HG03575 (cell line): ENCODE data around the gene MBP.

ENCODE experiments used
- ATAC-seq: cut with Tn5 transposase; IDR thresholded peaks from one replicate; pipeline ENCODE4 v1.9.1; 2021; ENCODE audit not compliant: unreplicated experiment, insufficient number of reproducible peaks, low FRiP score; ENCODE audit errors: extremely low read depth

MBP gene

DNA sequence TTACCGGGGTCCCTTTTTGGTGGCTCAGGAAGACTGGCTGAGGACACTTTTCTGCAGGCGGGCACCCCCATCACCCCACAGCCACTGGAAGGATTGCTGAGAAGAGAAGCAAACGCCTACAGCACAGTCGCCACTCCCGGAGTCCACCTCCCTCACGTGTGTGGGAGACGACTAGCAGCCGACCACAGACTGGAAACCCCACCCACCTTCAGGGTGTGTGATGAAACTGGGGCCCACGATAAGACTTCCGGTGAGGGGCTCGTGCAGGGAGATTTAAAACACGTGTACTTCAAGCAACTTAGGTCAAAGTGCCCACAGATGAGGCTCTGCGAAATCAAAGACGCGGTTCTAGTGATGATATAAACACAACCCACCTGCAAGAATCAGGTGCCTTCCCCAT lies 26.3 kb downstream of the MBP start:
- ATAC-seq: no peak

DNA sequence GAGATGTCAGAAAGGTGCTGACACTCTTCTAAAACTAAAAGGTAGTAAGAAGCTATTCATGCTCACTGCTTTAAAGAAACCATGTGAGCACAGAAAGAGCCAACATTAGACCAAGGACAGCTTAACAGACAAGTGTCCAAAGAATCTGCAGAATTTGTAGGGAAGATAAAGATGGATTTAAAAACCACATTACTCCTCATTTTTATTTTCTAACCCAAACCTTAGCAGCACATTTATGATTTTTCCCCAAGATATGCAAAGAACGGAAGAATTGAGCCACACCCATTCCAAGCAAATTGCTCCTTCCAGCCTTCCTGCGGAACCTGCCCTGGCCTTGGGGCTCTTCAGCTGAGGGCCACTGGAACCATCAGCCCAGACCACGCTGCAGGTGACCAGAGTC lies 26.9 kb downstream of the MBP start:
- ATAC-seq: no peak

DNA sequence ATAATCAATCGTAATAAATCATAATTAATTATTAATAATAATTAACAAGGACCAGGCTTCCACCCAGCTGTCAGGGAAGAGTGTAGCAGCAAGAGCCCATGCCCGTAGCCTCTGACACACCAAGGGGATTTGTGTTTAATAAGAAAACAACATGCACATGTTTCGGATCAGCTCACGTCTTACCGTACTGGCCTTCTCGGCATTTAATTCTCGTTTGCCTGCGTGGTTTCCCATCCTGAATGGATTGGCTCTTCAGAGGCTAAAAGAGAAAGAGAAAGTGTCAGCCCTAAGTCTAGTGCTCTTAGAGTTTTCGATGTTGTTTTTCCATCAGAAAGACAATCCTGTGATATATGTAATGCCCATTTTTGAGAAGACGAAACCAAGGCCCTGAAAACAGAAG lies 27.6 kb downstream of the MBP start:
- no peak for ATAC-seq

DNA sequence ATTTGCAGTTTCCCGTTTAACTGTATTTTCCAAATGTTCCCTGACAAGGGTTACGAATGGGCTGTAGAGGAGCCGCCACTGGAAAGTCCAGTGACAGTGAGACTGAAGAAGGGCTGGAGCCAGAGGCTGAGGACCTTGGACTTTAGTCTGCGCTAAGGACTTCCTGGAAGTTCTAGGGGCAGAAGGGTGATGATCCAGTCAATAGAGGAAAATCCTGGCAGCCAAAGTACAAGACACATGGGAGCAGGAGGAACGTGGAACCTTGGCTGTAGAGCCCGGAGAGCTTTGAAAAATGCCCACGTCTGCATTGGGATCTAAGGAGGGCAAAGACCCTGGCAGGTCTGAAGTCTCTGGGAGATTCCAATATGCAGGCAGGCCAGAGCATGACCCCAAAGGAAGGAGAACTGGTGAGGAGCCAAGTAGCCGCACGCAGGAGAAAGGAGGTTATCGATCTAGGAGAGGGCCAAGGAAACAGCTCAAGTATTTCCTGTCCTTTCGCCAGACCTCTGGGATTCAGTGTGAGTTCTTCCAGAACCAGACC lies 28.5 kb downstream of the MBP start:
- no peak for ATAC-seq

DNA sequence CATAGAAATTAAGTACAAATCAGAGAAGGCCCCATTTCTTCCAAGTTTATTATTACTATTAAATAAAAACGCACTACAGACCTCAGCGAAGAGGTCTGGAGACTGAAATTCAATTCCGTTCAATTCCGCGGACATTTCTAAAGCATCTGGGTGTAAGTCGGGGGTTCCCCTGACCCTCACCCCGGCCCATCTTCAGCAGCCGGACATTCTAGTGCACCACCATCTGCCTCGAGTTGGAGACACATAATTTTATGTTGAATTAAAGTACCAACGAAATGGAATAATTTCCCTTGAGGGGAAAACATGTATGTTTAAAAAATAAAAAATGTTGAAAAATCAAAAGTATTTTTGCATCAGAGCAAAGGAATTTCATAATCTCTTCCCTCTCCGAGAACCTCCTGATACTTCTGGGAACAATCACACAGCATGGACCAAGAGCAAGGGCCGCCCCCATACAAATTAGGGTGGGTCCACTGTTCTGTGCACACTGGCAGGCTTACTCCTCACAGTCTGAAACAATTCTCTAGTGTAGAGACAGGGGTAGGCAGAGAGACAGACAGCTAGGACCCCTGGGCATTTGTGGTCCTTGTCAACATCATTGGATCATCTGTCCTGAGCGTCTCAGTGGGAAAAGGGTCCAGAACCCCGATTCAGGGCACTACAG lies 29.3 kb downstream of the MBP start:
- no peak for ATAC-seq

DNA sequence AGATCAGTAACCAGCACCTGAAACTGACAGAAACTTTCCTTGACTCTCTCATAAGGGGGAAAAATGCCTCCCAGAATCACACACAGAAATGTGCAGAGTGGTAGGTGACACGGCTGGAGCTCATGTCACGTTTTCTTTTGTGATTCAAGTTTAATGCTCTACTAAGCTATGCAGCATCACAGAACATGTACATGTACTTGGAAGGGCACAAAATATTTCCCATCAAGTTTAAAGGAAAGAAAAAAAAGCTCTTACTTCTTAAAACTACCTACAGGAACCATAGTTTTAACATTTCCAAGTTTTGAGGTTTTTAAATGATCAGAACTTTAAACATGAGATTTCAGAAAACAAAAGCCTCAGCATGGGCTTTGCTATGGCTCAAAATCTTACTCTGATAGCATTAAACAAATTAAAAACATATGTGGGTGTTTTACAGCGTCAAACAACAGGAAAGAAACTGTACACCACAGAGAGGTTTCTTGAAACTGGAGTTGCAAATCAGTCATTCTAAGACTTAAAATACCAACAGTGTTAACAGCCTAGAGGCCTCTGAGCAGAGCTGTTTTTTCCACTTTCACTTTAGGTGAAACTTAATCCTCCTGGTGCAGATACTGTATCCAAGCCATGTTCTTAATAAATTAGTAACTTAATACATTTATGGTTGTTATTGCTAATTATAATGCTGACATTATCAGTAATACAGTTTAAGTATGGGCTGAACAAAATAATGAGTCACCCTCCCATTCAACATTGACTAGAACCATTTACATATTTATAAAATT lies 30.1 kb downstream of the MBP start:
- ATAC-seq: peak; percentile 83

DNA sequence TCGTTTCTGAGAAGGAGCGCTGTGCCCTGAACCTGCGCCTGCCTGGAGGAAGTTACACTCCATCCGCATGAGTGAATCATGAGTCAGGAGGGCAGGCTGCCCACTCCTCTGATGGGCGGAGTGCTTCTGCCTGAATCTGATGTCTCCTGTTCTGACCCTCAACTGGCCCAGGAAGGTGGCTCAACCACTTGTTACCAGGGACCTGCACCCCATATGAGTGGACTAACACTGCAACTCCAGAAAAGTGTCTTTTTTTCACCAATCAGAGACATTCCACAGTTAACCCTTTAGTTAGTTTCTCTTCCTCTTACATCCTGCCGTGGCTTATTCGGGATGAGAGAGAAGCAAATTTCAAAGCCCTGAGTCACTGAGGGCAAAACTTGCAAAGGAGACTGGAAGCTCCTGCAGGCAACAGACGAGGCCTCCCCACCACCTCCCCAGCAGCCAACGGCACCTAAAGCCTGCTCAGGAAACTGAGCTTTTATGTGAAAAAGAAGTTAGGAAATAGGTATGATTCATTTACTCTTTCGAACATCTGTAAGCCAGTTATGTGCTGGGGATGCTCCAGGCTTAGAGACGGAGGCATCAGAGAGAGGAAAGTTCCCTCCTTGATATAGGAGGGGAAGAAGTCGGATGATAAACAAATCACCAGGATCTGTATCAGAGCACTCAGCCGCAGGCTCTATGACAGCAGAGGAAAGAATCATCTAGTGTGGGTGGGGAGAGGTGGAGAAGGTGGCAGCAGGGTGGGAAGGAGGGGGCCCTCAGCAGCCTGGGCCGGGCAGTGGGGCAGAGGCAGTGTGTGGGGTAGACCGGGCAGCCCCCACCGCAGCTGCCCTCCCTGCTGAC lies 30.9 kb downstream of the MBP start:
- ATAC-seq: peak; percentile 4

DNA sequence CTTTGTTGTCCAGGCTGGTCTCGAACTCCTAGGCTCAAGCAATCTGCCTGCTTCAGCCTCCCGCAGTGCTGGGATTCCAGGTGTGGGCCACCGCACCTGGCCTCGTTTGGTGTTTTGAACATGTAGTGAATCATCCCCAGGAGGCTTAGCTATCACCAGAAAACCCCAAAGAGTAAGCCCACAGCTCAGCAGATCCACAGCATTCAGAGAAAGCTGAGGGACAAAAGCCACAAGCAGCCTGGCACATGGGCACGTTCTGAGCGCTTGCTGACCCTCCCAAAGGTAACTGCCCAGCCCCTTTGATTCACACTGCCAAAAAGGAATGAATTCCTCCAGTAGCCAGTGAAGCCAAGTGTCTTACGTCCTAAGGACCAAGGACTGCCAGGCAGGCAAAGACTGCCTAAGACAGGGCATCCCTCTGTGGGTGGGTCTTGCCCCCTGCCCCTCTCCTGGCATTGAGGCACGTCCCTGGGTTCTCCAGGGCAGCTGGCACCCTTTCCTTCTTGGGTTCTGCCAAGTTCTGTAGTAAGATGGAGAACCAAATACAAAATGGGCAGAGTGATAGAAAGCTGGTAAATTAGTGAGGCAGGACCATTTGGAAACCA lies 31.7 kb downstream of the MBP start:
- ATAC-seq: no peak

DNA sequence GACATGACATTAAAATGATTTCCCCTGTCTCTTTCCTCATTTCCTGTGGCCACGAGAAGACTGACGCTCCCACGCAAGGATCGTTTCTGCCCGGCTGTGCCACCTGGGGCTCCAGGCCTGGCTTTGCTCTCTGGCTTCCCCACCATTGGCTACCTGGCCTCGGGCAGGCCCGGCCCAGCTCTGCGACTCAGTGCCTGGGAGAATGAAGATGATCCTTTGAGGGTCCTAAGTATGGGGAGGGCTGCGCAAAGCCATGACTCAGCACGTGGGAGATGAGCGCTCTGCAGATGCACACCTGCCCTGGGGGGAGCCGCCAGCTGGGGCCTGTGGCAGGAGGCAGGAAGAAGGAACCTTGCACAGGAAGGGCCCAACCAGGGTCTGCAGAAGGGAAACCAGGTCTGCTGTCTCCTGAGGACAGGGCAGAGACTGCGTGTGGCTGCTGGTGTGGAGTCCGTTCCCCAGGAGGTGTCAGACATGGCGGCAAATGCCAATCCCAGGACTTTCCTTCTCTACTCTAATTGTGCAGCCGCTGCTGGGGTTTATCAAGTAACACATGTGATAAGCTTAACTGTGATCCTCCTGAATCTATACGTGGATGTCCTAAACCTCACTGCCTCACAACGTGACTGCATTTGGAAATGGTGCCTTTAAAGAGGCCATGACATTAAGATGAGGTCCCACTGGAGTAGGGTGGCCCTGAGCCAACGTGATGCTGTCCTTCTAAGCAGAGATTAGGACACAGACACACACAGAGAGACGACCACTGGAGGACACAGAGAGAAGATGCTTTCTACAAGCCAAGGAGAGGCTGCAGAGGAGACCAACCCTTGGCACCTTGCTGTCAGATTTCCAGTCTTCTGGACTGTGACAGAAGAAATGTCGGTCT lies 32.9 kb downstream of the MBP start:
- no peak for ATAC-seq

DNA sequence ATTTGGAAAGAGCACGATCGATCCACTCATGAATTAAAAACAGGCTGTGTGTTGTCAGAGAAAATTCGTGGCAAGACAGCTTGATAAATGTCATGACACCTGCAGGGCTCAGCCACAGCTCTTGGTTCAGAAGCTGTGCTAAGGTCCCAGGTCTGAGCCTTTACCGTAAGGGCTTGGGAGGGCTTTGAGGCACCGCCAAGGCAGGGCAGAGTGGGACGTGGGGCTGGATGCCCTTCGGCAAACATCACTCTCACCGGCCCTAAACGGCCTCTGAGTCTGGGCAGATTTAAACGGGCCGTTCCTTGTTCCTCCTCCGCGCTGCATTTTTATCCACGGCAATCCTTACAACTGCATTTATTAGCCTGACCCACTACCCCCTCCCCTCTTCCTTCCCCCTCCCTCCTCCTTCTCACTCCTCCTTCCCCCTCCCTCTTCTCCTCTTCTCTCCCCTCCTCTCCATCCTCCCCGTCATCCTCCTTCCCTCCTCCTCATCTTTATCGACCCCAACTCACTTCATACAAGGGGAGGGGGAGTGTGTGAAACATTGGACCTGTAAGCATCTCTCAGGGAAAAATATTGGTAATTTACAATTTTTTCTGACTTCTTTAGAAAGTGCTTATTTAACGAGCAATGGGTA lies 33.9 kb downstream of the MBP start:
- ATAC-seq: no peak

DNA sequence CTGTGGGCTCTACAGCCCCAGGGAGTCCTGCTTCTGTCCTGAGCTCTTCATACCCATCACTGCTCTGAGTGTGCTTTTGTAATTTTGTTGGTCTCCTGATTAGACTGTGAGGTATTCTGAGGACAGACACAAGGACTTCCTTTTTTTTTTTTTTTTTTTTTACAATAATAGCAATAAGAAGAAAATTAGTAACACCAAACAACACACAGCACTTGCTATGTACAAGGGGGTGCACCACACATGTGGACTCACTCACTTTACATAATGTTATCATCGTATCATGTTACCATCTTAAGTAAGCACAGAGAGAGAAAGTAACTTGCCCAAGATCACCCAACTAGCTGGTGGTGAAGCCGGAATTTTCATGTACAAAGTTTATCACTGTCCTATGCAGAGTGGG lies 34.6 kb downstream of the MBP start:
- ATAC-seq: no peak

DNA sequence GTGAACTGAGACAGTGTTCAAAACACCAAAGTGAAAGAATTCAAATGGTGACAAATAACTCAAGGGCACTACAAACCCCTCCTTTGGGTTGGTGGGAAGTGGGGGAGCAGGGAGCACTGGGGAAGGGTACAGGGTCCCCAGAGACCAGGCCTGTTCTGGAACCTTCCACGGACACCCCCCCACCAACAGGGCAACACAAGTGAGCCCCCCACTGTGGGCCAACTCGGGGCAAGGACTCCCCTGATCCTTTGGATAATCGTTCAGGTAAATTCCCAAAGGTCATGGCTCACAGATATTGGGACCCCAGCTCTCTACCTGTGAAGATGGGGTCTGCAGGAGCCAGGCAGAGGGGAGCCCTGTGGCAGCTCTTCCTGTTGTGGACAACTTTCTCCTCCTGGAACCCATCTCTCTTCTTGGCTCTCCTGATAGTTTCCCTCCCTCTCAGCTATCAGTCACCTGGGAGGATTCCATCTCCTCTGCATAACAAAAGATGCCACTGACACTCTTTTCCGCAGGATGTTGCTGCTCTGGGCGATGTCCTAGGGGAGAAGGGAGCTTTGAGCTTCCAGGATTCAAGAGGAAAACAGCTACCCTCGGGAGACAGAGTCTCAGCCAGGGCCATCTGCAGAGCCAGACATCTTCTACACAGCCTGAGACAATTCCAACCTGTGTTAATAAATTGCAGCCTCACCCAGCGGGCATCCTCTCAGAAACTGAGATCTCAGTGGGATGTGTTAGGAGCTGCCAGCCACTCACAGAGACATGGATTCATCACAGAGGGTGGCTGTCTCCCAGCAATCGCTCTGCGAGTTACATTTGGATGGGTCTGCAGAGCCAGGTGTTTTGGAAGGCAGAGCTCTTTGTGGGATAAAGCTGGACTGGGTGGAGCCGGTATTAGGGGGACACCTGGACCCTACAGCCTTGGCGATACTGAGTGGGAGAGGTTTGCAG lies 35.4 kb downstream of the MBP start:
- ATAC-seq: no peak

DNA sequence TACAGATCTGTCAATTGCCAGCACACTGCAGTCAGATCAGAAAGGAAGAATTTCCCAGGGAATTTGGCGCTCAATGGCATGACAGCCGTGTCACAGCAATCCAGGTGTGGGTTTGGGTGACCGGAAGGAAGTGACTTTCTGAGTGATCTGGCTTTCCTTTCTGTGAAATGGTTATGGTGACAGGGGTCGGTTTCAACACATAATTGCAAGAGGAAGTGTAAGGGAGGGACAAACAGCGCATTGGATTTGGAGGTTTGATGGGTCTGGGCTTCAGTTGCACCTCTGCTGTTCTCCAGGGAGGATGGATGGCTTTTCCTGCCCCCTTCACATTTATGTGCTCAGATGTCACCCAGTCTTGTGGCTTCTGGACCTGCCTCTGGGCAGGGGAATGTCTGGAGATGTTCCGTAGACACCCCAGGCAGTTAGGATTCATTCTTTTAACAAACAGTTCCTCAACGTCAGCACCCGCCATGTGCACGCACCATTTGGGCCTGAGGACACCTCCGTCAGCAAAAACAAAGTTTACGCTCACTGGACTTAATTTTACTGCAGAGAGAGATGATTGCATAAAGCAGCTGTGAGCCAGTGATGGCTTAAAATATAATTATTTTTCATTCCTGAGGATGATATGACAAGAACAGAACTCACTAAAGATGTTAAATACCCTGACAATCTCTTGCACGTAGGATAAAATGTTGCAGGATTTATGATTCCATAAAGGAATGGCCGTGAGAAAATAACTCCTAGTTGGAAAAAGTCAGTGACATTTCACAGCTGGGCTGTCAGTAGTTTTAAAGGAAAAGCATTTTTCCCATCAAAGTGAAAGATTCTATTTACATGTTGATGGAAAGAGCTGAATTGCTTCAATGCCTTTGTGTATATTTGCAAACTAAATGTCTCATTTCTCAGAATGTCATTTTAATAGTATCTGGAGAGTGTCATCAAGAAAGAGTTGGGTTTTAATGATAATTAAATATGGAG lies 36.9 kb downstream of the MBP start:
- no peak for ATAC-seq

DNA sequence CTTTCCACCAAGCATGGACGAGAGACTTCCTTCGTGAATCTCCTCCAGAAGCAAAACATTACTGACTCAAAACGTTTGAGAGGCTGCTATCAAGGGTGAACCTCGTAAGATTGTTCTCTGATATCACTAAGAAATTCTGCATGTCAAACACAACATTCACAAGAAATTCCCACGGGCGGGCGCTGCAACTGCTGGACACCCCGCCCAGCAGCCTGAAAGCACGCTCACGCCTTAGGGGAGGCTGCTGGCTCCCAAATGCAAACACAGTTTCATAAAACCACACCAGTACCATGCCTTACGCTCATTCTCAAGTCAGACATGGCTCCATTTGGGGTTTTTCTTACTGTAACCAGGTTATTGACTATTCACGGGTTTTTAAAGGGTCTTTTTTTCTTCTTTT lies 39.0 kb downstream of the MBP start:
- ATAC-seq: no peak

DNA sequence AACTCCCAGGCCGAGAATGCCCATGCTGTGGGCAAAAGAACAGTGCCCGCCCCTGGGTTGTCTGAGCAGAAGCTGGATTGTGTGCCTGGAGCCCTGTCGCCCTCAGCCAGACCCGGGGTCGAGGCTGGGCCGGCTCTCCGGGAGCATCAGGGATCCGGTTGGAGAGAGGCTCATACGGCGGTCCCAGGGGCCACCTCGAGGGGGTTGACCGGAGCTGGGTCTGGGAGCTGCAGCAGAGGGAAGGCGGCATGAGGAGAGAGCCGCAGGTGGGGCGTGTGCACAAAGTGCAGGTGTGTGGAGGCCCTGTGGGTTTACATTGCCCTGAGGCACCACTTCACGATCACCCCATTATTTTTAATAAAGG lies 39.5 kb downstream of the MBP start:
- no peak for ATAC-seq
